ENCODE data around the gene LEO1. TPM values are rescaled to one million over a fixed set of nuclear protein-coding genes. Genes with fewer than 3 reads are reported as not detected.
A peak's percentile ranks its signal among the peaks of the same experiment; 100 is the strongest.

Gene LEO1
- total and polyA plus RNA-seq, 8 donors = 0.58 to 16.3 (median 11.2) TPM

GRCh38 chr15:51936105-51936478 lies 35.5 kb downstream of the LEO1 start:
- Histone ChIP-seq H3K27ac (peak overlapping the region in 1 of 5 donors; percentile 0), H3K4me3 (no peak overlapping the region), H3K9me3 (no peaks in the 10 kb centered on the region), H3K27me3 (no peaks in the 10 kb centered on the region), H3K36me3 (peaks cover 0 to 80% (median 58%) of the 10 kb centered on the region in 4 donors), H3K4me1 (peaks cover 0 to 7% (median 0%) of the 10 kb centered on the region in 4 donors)
- intact Hi-C loops (cut with DNase I; ENCODE audit: low total_unique reads) = no loop called here
- 64 to 96% (median 87%) methylated on average over 1 to 2 of the region's 2 CpGs for WGBS, 5 donors
- no peak for TF ChIP-seq POLR2AphosphoS5 (IDR thresholded peaks at IDR 0.05)
- TF ChIP-seq EP300 (IDR thresholded peaks at IDR 0.05) = no peak
- TF ChIP-seq CTCF (IDR thresholded peaks at IDR 0.05) = no peak
- no peak for DNase-seq

- TF ChIP-seq CTCF (IDR thresholded peaks at IDR 0.05) (no peak), EP300 (IDR thresholded peaks at IDR 0.05) (no peak), POLR2A (IDR thresholded peaks at IDR 0.05) (no peak)
- Histone ChIP-seq H3K9me3 (no peaks in the 10 kb centered on the region), H3K4me3 (no peak overlapping the region), H3K4me1 (peaks cover 0 to 7% (median 0%) of the 10 kb centered on the region in 4 donors), H3K36me3 (peaks cover 0 to 80% (median 58%) of the 10 kb centered on the region in 4 donors), H3K27me3 (no peaks in the 10 kb centered on the region), H3K27ac (peak overlapping the region in 1 of 5 donors; percentile 0)
- WGBS, 5 donors = 73 to 85% (median 80%) methylated on average over 5 of the region's 5 CpGs
- no peak for DNase-seq
- intact Hi-C loops (cut with DNase I; ENCODE audit: low total_unique reads) = no loop called here
Measured at GRCh38 chr15:51935466-51936104, 36.0 kb downstream of the LEO1 start.

GRCh38 chr15:51932161-51932560 lies 39.4 kb downstream of the LEO1 start:
- Histone ChIP-seq H3K4me3 (no peak overlapping the region), H3K27ac (no peak overlapping the region), H3K9me3 (no peaks in the 10 kb centered on the region), H3K4me1 (no peaks in the 10 kb centered on the region), H3K36me3 (peaks cover 0 to 69% (median 50%) of the 10 kb centered on the region in 4 donors), H3K27me3 (no peaks in the 10 kb centered on the region)
- 64 to 78% (median 65%) methylated on average over 1 of the region's 1 CpG for WGBS, 5 donors
- TF ChIP-seq POLR2AphosphoS5 (IDR thresholded peaks at IDR 0.05) (no peak), EP300 (IDR thresholded peaks at IDR 0.05) (no peak), POLR2A (IDR thresholded peaks at IDR 0.05) (no peak), CTCF (IDR thresholded peaks at IDR 0.05) (no peak)
- no peak for DNase-seq
- intact Hi-C loops (cut with DNase I; ENCODE audit: low total_unique reads) = no loop called here

- H3K4me3 ChIP-seq = no peak overlapping the region
- H3K4me1 ChIP-seq = no peaks in the 10 kb centered on the region
- WGBS, 5 donors = 94 to 97% (median 96%) methylated on average over 4 of the region's 4 CpGs
- TF ChIP-seq EP300 (IDR thresholded peaks at IDR 0.05) (no peak), POLR2A (IDR thresholded peaks at IDR 0.05) (no peak), POLR2AphosphoS5 (IDR thresholded peaks at IDR 0.05) (no peak), CTCF (IDR thresholded peaks at IDR 0.05) (no peak)
- no peaks in the 10 kb centered on the region for H3K27me3 ChIP-seq
- H3K36me3 ChIP-seq = peaks cover 0 to 67% (median 47%) of the 10 kb centered on the region in 4 donors
- DNase-seq = no peak
- intact Hi-C loops (cut with DNase I; ENCODE audit: low total_unique reads) = no loop called here
- H3K27ac ChIP-seq = no peak overlapping the region
- H3K9me3 ChIP-seq = no peaks in the 10 kb centered on the region
Measured at GRCh38 chr15:51931638-51932037, 39.9 kb downstream of the LEO1 start.

Measured in stomach (tissue), 9 donors.